NOMO-1 treated with DMSO at 0.1 percent for 48 hours (cell line): Measurements from ENCODE around the gene LRRC10.
"Not testable (repeated sequence)": the region's sequence is repeated elsewhere in the genome, so short reads cannot be mapped to it uniquely, and the experiment has no call there.

ENCODE experiments used
- DNase-seq: peaks from one replicate; lab custom pipeline; 2025; ENCODE audit not compliant: unreplicated experiment; lab: John Stamatoyannopoulos, UW

The LRRC10 gene

GRCh38 chr12:69620077-69620476, 9.4 kb upstream of the LRRC10 start:
- DNase-seq = no peak

- DNase-seq = no peak
These were observed 8.3 kb upstream of the LRRC10 start for GRCh38 chr12:69619050-69619449.

GRCh38 chr12:69616025-69616424, 5.3 kb upstream of the LRRC10 start:
- DNase-seq = peak; percentile 50

- no peak for DNase-seq
These were observed 2.6 kb upstream of the LRRC10 start for GRCh38 chr12:69613351-69613750.

- no peak for DNase-seq
These were observed 581 bp downstream of the LRRC10 start for GRCh38 chr12:69610126-69610525.

GRCh38 chr12:69608114-69608513, 2.6 kb downstream of the LRRC10 start:
- DNase-seq = no peak

GRCh38 chr12:69604275-69604674, 6.4 kb downstream of the LRRC10 start:
- not testable (repeated sequence) for DNase-seq

- DNase-seq = not testable (repeated sequence)
These were observed 7.2 kb downstream of the LRRC10 start for GRCh38 chr12:69603556-69603955.

GRCh38 chr12:69602954-69603353, 7.8 kb downstream of the LRRC10 start:
- DNase-seq = no peak

- no peak for DNase-seq
These were observed 8.6 kb downstream of the LRRC10 start for GRCh38 chr12:69601962-69602685.

GRCh38 chr12:69600804-69601203, 9.9 kb downstream of the LRRC10 start:
- DNase-seq = no peak

GRCh38 chr12:69598174-69598753, 12.4 kb downstream of the LRRC10 start:
- DNase-seq = no peak

- DNase-seq = no peak
These were observed 15.0 kb downstream of the LRRC10 start for GRCh38 chr12:69595689-69596088.

GRCh38 chr12:69589082-69589481, 21.6 kb downstream of the LRRC10 start:
- DNase-seq = no peak

GRCh38 chr12:69588527-69588926, 22.2 kb downstream of the LRRC10 start:
- DNase-seq = no peak

- peak; percentile 92 for DNase-seq
These were observed 25.3 kb downstream of the LRRC10 start, which contains the start of gene CCT2 for GRCh38 chr12:69585189-69586062. CCT2 (plus strand) TSS chr12:69585459; CDS start chr12:69585522, 63 bp downstream.

GRCh38 chr12:69583203-69583602, 27.5 kb downstream of the LRRC10 start:
- DNase-seq = no peak

- DNase-seq = no peak
These were observed 30.6 kb downstream of the LRRC10 start for GRCh38 chr12:69580074-69580473.

- DNase-seq = no peak
These were observed 31.7 kb downstream of the LRRC10 start for GRCh38 chr12:69579029-69579428.

- peak; percentile 32 for DNase-seq
These were observed 32.4 kb downstream of the LRRC10 start for GRCh38 chr12:69578283-69578682.

- no peak for DNase-seq
These were observed 35.4 kb downstream of the LRRC10 start for GRCh38 chr12:69575346-69575745.
